HG03135 (cell line): ENCODE results near the gene CDH2.

Source experiments
- ATAC-seq: cut with Tn5 transposase; IDR thresholded peaks from one replicate; pipeline ENCODE4 v1.9.1; 2021; ENCODE audit warnings: mild to moderate bottlenecking, moderate library complexity; ENCODE audit not compliant: unreplicated experiment

The CDH2 gene

DNA sequence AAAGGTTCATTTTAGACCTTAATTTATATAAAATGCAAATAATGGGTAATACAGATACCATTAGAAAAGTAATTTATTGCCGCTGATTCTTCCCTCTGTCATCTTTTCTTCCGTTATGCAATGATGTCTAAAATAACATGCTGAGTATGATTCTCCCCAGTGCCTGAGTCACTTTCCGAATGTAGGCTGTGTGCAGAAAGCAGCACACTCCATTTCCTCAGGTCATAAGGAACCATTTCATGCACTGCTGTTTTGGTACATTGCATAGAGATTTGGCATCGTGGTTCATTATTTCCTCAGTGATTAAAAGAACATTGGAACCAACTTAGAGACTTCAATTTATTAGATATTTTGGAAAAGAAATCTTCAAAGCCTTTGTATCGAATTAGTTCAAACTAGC is 173.5 kb downstream of the CDH2 start:
- ATAC-seq = no peak

DNA sequence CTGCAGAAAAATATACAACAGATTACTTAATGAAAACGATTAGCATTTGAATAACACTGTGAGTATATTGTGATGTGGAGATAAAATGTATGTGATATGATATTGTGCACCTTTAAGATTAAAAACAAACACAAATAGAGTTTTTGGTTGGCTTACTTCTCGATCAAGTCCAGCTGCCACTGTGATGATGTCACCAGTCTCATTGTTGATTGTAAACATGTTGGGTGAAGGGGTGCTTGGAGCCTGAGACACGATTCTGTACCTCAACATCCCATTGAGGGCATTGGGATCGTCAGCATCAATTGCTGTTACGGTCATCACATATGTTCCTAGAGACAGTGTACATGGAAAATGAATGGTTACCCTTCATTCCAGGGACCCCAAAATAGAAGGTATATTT is 174.1 kb downstream of the CDH2 start:
- no peak for ATAC-seq

DNA sequence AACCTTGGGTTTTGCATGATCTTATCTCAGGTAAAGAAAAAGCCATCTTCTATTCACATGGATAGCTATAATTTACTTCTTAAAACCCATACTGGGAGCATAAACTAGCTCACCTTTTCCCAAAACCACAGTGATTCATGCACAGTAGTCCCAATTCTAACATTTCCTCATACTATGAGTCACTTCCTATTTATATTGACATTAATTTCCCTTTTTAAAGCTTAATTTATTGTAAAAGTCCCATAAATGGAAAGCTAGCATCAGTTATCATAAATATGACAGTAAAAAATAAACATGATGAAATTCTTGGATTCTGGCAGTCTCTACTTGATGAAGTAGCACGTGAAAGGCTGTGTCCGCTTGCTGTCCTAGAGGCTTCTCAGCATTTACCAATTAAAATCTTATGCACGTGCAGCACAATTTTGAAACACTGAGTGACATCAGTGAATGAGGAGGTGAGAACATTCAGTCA is 180.1 kb downstream of the CDH2 start:
- ATAC-seq = no peak

DNA sequence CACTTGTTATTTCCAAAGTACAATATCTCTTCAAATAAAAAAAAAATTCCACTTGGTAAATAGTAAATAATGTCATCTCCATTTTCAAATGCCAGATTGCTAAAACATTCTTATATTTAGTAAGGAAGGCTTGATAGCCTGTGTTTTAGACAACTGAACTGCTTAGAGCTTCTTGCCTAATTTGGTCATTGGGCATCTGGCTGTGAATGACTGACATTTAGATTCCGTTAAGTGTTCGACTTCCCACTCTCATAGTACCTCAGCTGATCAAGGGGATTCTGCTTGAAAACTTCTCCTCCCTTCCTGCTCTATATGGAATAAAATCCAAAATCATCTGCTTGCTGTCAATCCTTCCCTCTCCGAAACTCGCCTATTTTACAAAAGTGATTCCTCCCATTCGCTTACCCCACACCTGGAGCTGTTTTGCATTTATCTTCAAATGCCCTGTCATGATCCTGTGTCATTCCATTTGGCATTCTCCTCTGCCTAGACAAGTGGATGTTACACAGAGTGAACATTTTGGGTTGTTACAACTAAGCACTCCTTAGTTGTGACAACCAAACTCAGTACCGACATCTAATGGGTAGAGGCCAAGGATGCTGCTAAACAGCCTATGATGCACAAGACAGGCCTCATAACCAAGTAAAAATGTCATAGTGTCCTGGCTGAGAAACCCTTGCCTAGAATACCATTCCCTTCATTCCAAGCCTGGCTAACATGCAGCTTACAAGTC is 181.0 kb downstream of the CDH2 start:
- ATAC-seq = no peak

- no peak for ATAC-seq
Measured at GRCh38 chr18:27994571-27994970, 182.4 kb downstream of the CDH2 start.

DNA sequence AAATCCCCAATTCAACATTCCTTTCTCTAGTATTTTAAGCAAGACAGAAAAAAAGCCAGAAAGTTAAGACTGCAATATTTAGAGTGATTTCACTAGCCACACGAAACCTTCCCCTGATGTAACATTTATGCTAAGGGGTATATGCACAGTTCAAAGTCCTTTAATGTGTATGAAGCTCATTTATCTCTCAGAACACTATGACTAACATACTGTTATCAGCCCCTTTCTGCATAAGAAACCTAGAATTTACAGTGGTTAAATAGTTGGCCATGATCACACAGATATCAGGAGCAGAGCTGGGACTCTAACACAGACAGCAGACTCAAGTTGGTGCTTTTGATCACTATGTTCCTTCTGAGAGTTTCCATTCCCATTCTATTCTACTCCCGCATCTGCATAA is 185.5 kb downstream of the CDH2 start:
- ATAC-seq = no peak

DNA sequence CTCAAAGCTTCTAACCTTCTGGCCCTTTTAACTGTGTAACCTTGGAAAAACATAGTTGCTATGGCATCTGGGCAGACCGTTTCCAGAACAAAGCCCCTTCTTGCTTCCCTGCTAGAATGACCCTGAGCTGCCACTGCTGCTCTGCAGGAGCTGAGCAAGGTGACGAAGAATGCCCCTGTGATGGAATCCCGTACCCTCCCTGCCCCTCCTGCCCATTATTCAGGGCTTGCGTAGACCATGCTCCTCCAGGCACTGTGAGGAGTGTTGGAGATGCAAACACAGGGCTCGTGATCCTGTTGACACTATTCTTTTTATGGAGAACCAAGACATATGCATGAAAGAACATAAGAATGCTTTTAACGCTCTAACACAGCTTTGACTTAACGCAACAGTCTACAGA is 191.1 kb downstream of the CDH2 start:
- ATAC-seq = no peak

DNA sequence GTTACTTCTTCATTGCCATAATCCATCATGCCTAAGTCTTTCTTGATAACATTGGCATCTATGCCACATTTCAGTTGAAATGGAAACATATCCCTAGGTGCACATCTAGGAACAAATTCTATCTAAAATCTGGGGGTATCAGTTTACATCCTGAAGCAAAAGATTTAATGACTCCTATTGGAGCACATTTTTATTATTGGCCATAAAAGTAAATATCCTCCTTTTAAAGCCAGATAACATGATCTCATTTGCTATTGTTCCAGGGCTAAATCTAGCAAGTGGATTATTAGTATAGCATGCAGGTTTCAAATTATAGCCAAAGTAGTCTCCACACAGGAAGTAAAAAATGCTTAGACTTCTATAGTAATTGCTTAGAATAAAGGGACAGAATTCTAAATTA is 193.2 kb downstream of the CDH2 start:
- no peak for ATAC-seq

DNA sequence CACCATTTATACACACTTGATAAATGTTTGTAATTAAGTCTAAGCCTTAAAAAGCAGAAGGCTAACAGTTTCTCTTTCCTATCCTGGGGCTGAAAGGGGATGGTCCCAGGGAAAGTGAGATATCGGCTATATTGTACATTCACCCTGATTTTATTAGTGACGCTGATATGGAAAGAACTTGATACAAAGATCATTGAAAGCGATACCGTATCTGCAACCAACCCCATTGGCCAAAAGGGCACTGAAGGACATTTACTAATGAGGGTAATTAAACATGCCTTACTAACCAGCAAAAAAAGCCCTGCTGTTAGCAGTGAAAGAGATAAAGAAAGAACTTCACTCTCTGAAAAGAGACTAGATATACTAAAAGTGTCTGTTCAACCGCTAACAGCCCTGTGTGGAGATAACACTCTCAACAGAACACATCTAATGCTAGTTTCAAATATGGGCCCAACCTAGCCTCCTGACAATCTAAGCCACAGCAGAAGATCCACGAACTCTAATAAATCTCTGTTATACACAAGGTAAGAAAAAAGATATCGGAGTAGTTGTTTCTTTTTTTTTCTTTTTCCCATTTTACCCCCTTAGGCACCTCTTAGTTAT is 200.0 kb downstream of the CDH2 start:
- no peak for ATAC-seq

DNA sequence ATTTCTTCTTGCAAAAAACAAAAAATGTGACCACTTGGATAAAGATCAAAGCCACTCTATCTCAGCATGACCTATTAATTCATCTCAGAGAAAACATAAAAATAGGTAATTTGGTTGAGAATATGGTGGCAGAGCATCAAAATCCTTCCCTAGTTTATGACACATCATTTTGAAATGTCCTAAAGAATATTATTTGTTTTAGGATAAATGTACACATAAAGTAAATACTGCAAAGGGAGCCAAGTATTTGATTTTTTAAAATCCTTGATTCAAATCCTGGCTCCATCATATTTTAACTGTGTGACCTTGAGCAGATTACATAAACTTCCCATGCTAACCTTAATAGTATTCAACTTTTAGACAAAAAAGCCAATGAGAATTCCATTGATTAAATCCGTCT is 206.6 kb downstream of the CDH2 start:
- no peak for ATAC-seq

DNA sequence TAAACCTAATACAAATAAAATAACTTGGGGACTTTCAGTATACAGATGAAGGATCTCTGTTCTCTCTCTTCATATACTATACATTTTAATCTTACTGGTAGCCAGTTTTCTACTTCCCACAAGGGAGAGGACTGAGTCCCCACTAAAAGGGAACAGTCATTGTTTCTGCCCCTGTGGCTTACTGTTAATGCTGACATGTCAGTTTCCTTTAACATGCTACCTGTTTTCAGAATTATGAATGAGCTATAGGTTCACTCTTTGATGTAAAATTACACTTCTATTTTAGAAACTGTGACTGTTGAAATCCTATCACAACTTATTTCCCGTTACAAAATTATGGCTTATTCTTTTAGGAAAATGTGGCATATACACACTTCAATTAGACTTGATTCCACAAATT is 207.7 kb downstream of the CDH2 start:
- no peak for ATAC-seq

- no peak for ATAC-seq
Measured at GRCh38 chr18:27967913-27968824, 208.8 kb downstream of the CDH2 start.

- no peak for ATAC-seq
Measured at GRCh38 chr18:27966881-27967280, 210.0 kb downstream of the CDH2 start.

- no peak for ATAC-seq
Measured at GRCh38 chr18:27964811-27965210, 212.1 kb downstream of the CDH2 start.

GRCh38 chr18:27959101-27959500 is 217.8 kb downstream of the CDH2 start:
- ATAC-seq = no peak

DNA sequence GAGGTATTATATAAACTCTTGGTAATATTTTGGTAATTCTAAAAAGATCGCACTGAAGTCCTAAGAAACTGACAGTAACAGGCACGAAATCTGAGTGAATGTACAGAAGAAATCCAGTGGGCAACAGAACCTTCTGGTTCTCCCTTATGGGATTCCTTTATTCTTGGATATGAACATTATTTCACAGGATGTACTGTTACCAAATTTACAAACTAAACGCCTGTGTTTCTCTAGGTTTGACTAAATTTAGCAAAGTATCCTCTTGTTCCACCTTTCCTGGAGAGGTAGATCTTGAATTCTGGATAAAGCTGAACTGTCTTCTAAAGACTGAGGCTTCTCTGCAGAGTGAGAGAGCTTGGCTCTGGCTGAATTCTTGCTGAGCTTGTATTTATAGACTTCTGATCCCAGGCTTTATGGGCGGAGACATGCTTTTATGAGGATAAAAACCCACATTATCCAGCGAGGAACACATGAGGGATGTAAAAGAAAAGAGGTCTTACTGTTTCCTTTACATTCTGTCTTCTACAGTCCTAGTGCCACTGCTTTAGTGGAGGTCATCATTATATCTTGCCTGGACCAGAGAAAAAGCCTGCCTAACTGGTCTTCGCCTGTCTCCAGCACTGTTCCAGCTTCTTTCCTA is 220.8 kb downstream of the CDH2 start:
- ATAC-seq = no peak

DNA sequence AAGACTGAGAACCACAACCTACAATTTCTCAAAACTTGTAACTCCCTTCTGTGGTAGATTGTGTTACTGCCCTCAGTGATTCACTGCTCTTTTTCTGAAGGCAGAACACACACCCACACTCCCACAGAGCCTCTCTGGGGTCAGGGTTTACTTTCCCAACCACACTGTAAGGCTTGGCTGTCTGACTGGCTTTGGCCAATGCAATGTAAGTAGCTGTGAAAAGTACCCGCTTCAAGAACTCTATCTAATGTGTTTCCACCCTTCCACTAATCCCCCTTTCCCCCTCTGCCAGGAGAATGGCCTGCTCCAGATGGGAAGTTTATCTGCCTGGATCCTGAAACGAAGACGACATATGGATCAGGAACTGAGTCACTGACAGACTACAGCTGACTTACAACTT is 222.7 kb downstream of the CDH2 start:
- no peak for ATAC-seq

GRCh38 chr18:27952741-27953140 is 224.2 kb downstream of the CDH2 start:
- ATAC-seq = no peak

GRCh38 chr18:27950648-27951228 is 226.2 kb downstream of the CDH2 start:
- no peak for ATAC-seq

- ATAC-seq = no peak
Measured at GRCh38 chr18:27948986-27949385, 227.9 kb downstream of the CDH2 start.

DNA sequence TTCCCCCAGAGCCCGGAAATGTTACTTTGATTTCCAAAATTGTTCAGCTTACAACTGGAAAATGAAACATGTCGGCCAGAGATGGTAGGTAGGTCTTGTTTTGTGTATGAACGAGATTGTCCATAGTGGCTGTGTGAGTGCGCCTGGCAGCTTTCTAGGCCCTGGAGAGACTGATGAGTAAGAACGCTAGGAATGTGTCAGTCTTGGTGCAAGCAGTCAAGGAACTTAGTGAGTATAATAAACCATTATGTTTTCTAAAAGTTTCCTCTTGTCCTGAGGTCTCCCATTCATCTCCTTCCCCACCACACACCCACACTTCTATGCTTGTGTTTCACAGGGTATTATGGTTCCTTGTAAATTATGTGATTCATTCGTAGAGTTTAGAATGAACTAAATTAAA is 234.2 kb downstream of the CDH2 start:
- no peak for ATAC-seq
